Measurements from ENCODE around the gene GNB4. TPM values are rescaled to one million over a fixed set of nuclear protein-coding genes. Genes with fewer than 3 reads are reported as not detected.

Gene GNB4
- total and polyA plus RNA-seq, 2 donors (not counting 3 experiments of a cell fraction or from before 2014, with no cell fraction given), result 30.3 to 62.6 TPM

DNA sequence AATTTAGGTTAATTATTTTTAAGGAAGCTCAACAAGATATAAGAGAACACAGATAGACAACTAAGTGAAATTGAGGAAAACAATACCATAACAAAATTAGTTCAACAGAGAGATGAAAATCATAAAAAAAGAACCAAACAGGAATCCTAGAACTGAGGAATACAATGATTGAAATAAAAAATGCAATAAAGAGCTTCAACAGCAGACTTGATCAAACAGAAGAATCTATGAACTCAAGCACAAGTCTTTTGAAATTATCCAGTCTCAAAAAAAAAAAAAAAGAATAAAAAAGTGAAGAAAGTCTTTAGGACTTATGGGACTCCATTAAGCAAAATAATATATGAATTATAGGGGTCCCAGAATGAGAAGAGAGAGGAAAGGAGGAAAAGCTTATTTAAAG is 42.0 kb upstream of the GNB4 start:
- Histone ChIP-seq H3K9me3 (replicated peaks; ENCODE audit: control insufficient read depth, insufficient read depth, low read length) (peaks cover 2% of the 10 kb centered on the region), H3K4me3 (replicated peaks in 1 of 3; ENCODE audit: insufficient read depth in 1 of 3, low read depth in 1 of 3, low read length in 3 of 3) (no peak overlapping the region), H3K36me3 (ENCODE audit: control insufficient read depth in 2 of 2, extremely low read depth in 1 of 2, insufficient read depth in 2 of 2, low read length in 2 of 2) (no peaks in the 10 kb centered on the region), H3K4me2 (ENCODE audit: insufficient read depth, low read length) (no peak overlapping the region), H2AFZ (ENCODE audit: low read depth, low read length) (no peak overlapping the region), H3K27ac (ENCODE audit: insufficient read depth, low read depth, low read length) (no peak overlapping the region), H3K27me3 (ENCODE audit: control insufficient read depth in 2 of 2, insufficient read depth in 2 of 2, low read length in 2 of 2) (peaks cover 0 to 2% of the 10 kb centered on the region in 2 experiments), H3K9me1 (replicated peaks; ENCODE audit: control insufficient read depth, extremely low read depth, insufficient read depth, low read length) (no peaks in the 10 kb centered on the region), H3K79me2 (ENCODE audit: control insufficient read depth, insufficient read depth, low read length) (no peaks in the 10 kb centered on the region), H4K20me1 (replicated peaks; ENCODE audit: control insufficient read depth, extremely low read depth, insufficient read depth, low read length) (no peaks in the 10 kb centered on the region), H3K4me1 (ENCODE audit: control insufficient read depth, extremely low read depth, insufficient read depth, low read length) (no peaks in the 10 kb centered on the region), H3K9ac (replicated peaks; ENCODE audit: extremely low read depth, insufficient read depth, low read length) (no peak overlapping the region)
- intact Hi-C loops (cut with micrococcal nuclease), result no loop called here
- BruUV-seq (replicated peaks), result no TSS peak
- FAIRE-seq, result no peak
- no peak for TF ChIP-seq CTCF (IDR thresholded peaks at IDR 0.05; ENCODE audit: extremely low read depth in 1 of 2, insufficient read depth in 1 of 2, low read depth in 1 of 2, low read length in 2 of 2)
- no peak for TF ChIP-seq EZH2 (IDR thresholded peaks at IDR 0.05; ENCODE audit: borderline replicate concordance, low read depth, low read length, severe bottlenecking)
- no peak for TF ChIP-seq POLR2A (IDR thresholded peaks at IDR 0.05; ENCODE audit: low read depth, low read length)
- TF ChIP-seq, protein P1, sequence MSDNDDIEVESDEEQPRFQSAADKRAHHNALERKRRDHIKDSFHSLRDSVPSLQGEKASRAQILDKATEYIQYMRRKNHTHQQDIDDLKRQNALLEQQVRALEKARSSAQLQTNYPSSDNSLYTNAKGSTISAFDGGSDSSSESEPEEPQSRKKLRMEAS (IDR thresholded peaks at IDR 0.05; ENCODE audit: insufficient read depth, insufficient read length), result no peak
- TF ChIP-seq GATA2 (IDR thresholded peaks at IDR 0.05; ENCODE audit: insufficient read depth, insufficient read length, low read depth, low read length), result no peak
- TF ChIP-seq MYC (IDR thresholded peaks at IDR 0.05; ENCODE audit: low read depth, low read length), result no peak
- TF ChIP-seq JUN (IDR thresholded peaks at IDR 0.05; ENCODE audit: borderline replicate concordance, insufficient read depth, insufficient read length, low read depth), result no peak
- no peak for TF ChIP-seq FOS (IDR thresholded peaks at IDR 0.05; ENCODE audit: borderline replicate concordance, insufficient read depth, low read length)
- no peak for TF ChIP-seq POLR2AphosphoS5 (IDR thresholded peaks at IDR 0.05; ENCODE audit: insufficient read depth, low read depth, low read length)
- dilution Hi-C loops (cut with MboI; ENCODE audit: extremely low pct_ligation_motif_present, low sequenced_read_pairs), result no loop called here
- no peak for DNase-seq (ENCODE audit: low read depth, low spot score)
- POLR2A ChIA-PET, result interaction anchor here (0.7 kb wide), 1 partner anchor 188 kb away, joined by 4 read pairs; no protein-coding TSS in a partner anchor
- CTCF ChIA-PET, result interaction anchor here (1.0 to 1.9 kb wide), 5 partner anchors 8 to 22 kb away, joined by 3 to 9 read pairs (median 3); no protein-coding TSS in a partner anchor

All from endothelial cell of umbilical vein (primary cell).